ENCODE data around the gene ECM1.

- TF ChIP-seq POLR2A (IDR thresholded peaks at IDR 0.05) = no peak
- TF ChIP-seq, protein P1, sequence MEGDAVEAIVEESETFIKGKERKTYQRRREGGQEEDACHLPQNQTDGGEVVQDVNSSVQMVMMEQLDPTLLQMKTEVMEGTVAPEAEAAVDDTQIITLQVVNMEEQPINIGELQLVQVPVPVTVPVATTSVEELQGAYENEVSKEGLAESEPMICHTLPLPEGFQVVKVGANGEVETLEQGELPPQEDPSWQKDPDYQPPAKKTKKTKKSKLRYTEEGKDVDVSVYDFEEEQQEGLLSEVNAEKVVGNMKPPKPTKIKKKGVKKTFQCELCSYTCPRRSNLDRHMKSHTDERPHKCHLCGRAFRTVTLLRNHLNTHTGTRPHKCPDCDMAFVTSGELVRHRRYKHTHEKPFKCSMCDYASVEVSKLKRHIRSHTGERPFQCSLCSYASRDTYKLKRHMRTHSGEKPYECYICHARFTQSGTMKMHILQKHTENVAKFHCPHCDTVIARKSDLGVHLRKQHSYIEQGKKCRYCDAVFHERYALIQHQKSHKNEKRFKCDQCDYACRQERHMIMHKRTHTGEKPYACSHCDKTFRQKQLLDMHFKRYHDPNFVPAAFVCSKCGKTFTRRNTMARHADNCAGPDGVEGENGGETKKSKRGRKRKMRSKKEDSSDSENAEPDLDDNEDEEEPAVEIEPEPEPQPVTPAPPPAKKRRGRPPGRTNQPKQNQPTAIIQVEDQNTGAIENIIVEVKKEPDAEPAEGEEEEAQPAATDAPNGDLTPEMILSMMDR (IDR thresholded peaks at IDR 0.05) = no peak
Measured at GRCh38 chr1:150535511-150536287, 27.8 kb downstream of the ECM1 start.

Data from right lobe of liver (tissue), 4 donors.